Measurements from ENCODE around the gene GP5.
A peak's percentile ranks its signal among the peaks of the same experiment; 100 is the strongest.

Gene GP5

GRCh38 chr3:194399166-194399565 is at the start of gene GP5:
Gene GP5 (minus strand): TSS chr3:194399266. CDS start chr3:194398282, 984 bp downstream.
- DNase-seq = no peak

GRCh38 chr3:194447657-194448056 is 48.6 kb upstream of the GP5 start:
- DNase-seq = no peak

GRCh38 chr3:194447161-194447560 is 48.1 kb upstream of the GP5 start:
- peak; percentile 10 for DNase-seq

GRCh38 chr3:194446754-194447153 is 47.7 kb upstream of the GP5 start:
- DNase-seq = no peak

GRCh38 chr3:194446172-194446571 is 47.1 kb upstream of the GP5 start:
- DNase-seq = no peak

GRCh38 chr3:194443901-194444300 is 44.8 kb upstream of the GP5 start:
- DNase-seq = no peak

GRCh38 chr3:194440756-194441155 is 41.7 kb upstream of the GP5 start:
- no peak for DNase-seq

- DNase-seq = no peak
These were observed 41.0 kb upstream of the GP5 start for GRCh38 chr3:194439881-194440550.

- no peak for DNase-seq
These were observed 35.4 kb upstream of the GP5 start for GRCh38 chr3:194434503-194434902.

GRCh38 chr3:194431554-194431953 is 32.5 kb upstream of the GP5 start:
- DNase-seq = no peak

GRCh38 chr3:194425399-194425798 is 26.3 kb upstream of the GP5 start:
- DNase-seq = no peak

- no peak for DNase-seq
These were observed 25.9 kb upstream of the GP5 start for GRCh38 chr3:194424953-194425352.

GRCh38 chr3:194424373-194424772 is 25.3 kb upstream of the GP5 start:
- no peak for DNase-seq

GRCh38 chr3:194423317-194423716 is 24.3 kb upstream of the GP5 start:
- no peak for DNase-seq

GRCh38 chr3:194422188-194422587 is 23.1 kb upstream of the GP5 start:
- no peak for DNase-seq

GRCh38 chr3:194418671-194419070 is 19.6 kb upstream of the GP5 start:
- no peak for DNase-seq

- no peak for DNase-seq
These were observed 8.4 kb upstream of the GP5 start for GRCh38 chr3:194407423-194407822.

GRCh38 chr3:194405766-194406165 is 6.7 kb upstream of the GP5 start:
- DNase-seq = no peak

GRCh38 chr3:194404365-194405140 is 5.5 kb upstream of the GP5 start:
- DNase-seq = peak; percentile 63

GRCh38 chr3:194401868-194402329 is 2.8 kb upstream of the GP5 start:
- DNase-seq = no peak

- DNase-seq = no peak
These were observed 2.3 kb upstream of the GP5 start for GRCh38 chr3:194401346-194401745.

- DNase-seq = no peak
These were observed 877 bp upstream of the GP5 start for GRCh38 chr3:194399874-194400411.

GRCh38 chr3:194397757-194398312 is 1.2 kb downstream of the GP5 start:
- peak; percentile 32 for DNase-seq

All from CD4-positive, alpha-beta T cell treated with Interleukin-12 subunit alpha and Interleukin-12 subunit beta, for 1 hour (primary cell).